Keratinocyte (primary cell): ENCODE results near the gene CCDC172. TPM values are rescaled to one million over a fixed set of nuclear protein-coding genes. Genes with fewer than 3 reads are reported as not detected.

ENCODE experiments used
- DNase-seq: peaks from one replicate; pipeline ENCODE4 v3.0.0-alpha.2; 2011; ENCODE audit warnings: low read depth, missing footprints, low spot score
- FAIRE-seq: peaks from 2 replicates; lab custom pipeline; 2011; peaks lifted over from hg19 to GRCh38; lab: Jason Lieb, UNC
- H2AFZ ChIP-seq: 2 replicates; pipeline ENCODE4 v1.6.0; 2012; ENCODE audit warnings: low read length, control low read depth, inconsistent platforms; ENCODE audit not compliant: control insufficient read depth
- H3K27ac ChIP-seq: 2 replicates; pipeline ENCODE4 v1.5.1; 2011; ENCODE audit warnings: low read length; ENCODE audit not compliant: control insufficient read depth, insufficient read depth
- H3K27me3 ChIP-seq: 3 replicates; pipeline ENCODE4 v1.6.0; 2011; ENCODE audit warnings: low read length; ENCODE audit not compliant: control insufficient read depth, insufficient read depth; ENCODE audit errors: extremely low read depth
- H3K36me3 ChIP-seq, 2 experiments: 2 replicates in 1 of 2; 3 replicates in 1 of 2; pipeline ENCODE4 v1.5.1; 2011; ENCODE audit warnings: low read length in 2 of 2, mild to moderate bottlenecking in 1 of 2; ENCODE audit not compliant: control insufficient read depth in 2 of 2, insufficient read depth in 2 of 2; ENCODE audit errors: extremely low read depth in 1 of 2
- H3K4me1 ChIP-seq: 3 replicates; pipeline ENCODE4 v1.5.1; 2011; ENCODE audit warnings: low read length; ENCODE audit not compliant: control insufficient read depth, insufficient read depth; ENCODE audit errors: extremely low read depth
- H3K4me2 ChIP-seq: 3 replicates; pipeline ENCODE4 v1.6.0; 2011; ENCODE audit warnings: low read depth, low read length; ENCODE audit not compliant: control insufficient read depth, insufficient read depth; ENCODE audit errors: extremely low read depth
- H3K4me3 ChIP-seq, 3 experiments: fragments of 200-600 bp in 1 of 3; sonication (generic) in 1 of 3; 2 replicates in 2 of 3; 3 replicates in 1 of 3; pipeline ENCODE4 v1.5.1; 2011 to 2016; ENCODE audit warnings: low read length in 3 of 3, mild to moderate bottlenecking in 3 of 3, control low read depth in 2 of 3, inconsistent platforms in 1 of 3, low read depth in 1 of 3, mixed read lengths in 1 of 3, mixed run types in 1 of 3, moderate library complexity in 1 of 3; ENCODE audit not compliant: control insufficient read depth in 2 of 3, insufficient read depth in 2 of 3; ENCODE audit errors: extremely low read depth in 1 of 3
- H3K79me2 ChIP-seq: 2 replicates; pipeline ENCODE4 v1.6.0; 2012; ENCODE audit warnings: low read length; ENCODE audit not compliant: control insufficient read depth, insufficient read depth
- H3K9ac ChIP-seq: 3 replicates; pipeline ENCODE4 v1.6.0; 2011; ENCODE audit warnings: low read length; ENCODE audit not compliant: control insufficient read depth, insufficient read depth; ENCODE audit errors: extremely low read depth
- H3K9me1 ChIP-seq: 3 replicates; pipeline ENCODE4 v1.6.0; 2011; ENCODE audit warnings: low read length; ENCODE audit not compliant: control insufficient read depth, insufficient read depth; ENCODE audit errors: extremely low read depth
- H3K9me3 ChIP-seq: 2 replicates; pipeline ENCODE4 v1.5.1; 2012; ENCODE audit warnings: low read depth, low read length; ENCODE audit not compliant: control insufficient read depth
- H4K20me1 ChIP-seq: 3 replicates; pipeline ENCODE4 v1.6.0; 2011; ENCODE audit warnings: low read length; ENCODE audit not compliant: control insufficient read depth, insufficient read depth; ENCODE audit errors: extremely low read depth
- CTCF ChIP-seq, 3 experiments: IDR thresholded peaks in 1 of 3; conservative IDR thresholded peaks in 1 of 3; optimal IDR thresholded peaks in 1 of 3; 2 replicates in 2 of 3; 3 replicates in 1 of 3; pipeline versions ENCODE3 to v1.5.1; 2011; ENCODE audit warnings: low read length in 3 of 3, mild to moderate bottlenecking in 3 of 3, moderate library complexity in 2 of 3, control low read depth in 1 of 3, inconsistent platforms in 1 of 3; ENCODE audit not compliant: insufficient read depth in 2 of 3; ENCODE audit errors: extremely low read depth in 1 of 3
- EZH2 ChIP-seq: IDR thresholded peaks from one replicate; pipeline ENCODE4 v1.6.1; 2012; ENCODE audit warnings: inconsistent platforms, mild to moderate bottlenecking, low read length, moderate library complexity
- dilution Hi-C: fragments of 300-500 bp; cut with MboI; formaldehyde crosslinking; loops from one replicate; pipeline ENCODE4 v1.7.0; 2020; ENCODE audit warnings: low sequenced_read_pairs; ENCODE audit not compliant: extremely low pct_ligation_motif_present
- polyA plus RNA-seq, 5 experiments: library from polyadenylated mRNA; depleted of rRNA in 3 of 5; stranded (reverse) in 3 of 5; stranded (forward) in 1 of 5; unstranded in 1 of 5; fragments of >200 nt; gene quantifications; 1 replicate in 1 of 5; 2 replicates in 3 of 5; 3 replicates in 1 of 5; pipeline versions ENCODE4 v1.2.1 to v1.2.3, GENCODE V29; 2011 to 2012; ENCODE audit warnings: missing spikeins in 2 of 5, low read depth in 1 of 5, low replicate concordance in 1 of 5

The CCDC172 gene
- polyA plus RNA-seq, 1 donor (not counting 4 experiments of a cell fraction or from before 2014, with no cell fraction given) = not detected

GRCh38 chr10:116286626-116287200, 37.5 kb upstream of the CCDC172 start:
- Histone ChIP-seq H3K27ac (no peak overlapping the region), H3K79me2 (no peaks in the 10 kb centered on the region), H3K9ac (no peak overlapping the region), H3K27me3 (no peaks in the 10 kb centered on the region), H4K20me1 (no peaks in the 10 kb centered on the region), H3K4me1 (no peaks in the 10 kb centered on the region), H2AFZ (no peak overlapping the region), H3K36me3 (no peaks in the 10 kb centered on the region), H3K9me1 (no peaks in the 10 kb centered on the region), H3K9me3 (no peaks in the 10 kb centered on the region), H3K4me2 (no peak overlapping the region), H3K4me3 (no peak overlapping the region)
- FAIRE-seq (no peak), DNase-seq (no peak)
- dilution Hi-C loops = no loop called here
- TF ChIP-seq EZH2 (no peak), CTCF (optimal IDR thresholded peaks at IDR 0.05 in 1 of 3, IDR thresholded peaks at IDR 0.05 in 1 of 3, conservative IDR thresholded peaks at IDR 0.05 in 1 of 3; ENCODE audit: extremely low read depth in 1 of 3, insufficient read depth in 2 of 3, low read length in 3 of 3) (no peak)

- Histone ChIP-seq H2AFZ (no peak overlapping the region), H4K20me1 (no peaks in the 10 kb centered on the region), H3K9ac (no peak overlapping the region), H3K27ac (no peak overlapping the region), H3K27me3 (no peaks in the 10 kb centered on the region), H3K9me1 (no peaks in the 10 kb centered on the region), H3K36me3 (no peaks in the 10 kb centered on the region), H3K4me2 (no peak overlapping the region), H3K4me3 (no peak overlapping the region), H3K79me2 (no peaks in the 10 kb centered on the region), H3K4me1 (no peaks in the 10 kb centered on the region), H3K9me3 (no peaks in the 10 kb centered on the region)
- dilution Hi-C loops = no loop called here
- TF ChIP-seq EZH2 = no peak
- peak in 2 of 3 experiments; percentile 62 to 63 for TF ChIP-seq CTCF (optimal IDR thresholded peaks at IDR 0.05 in 1 of 3, IDR thresholded peaks at IDR 0.05 in 1 of 3, conservative IDR thresholded peaks at IDR 0.05 in 1 of 3; ENCODE audit: extremely low read depth in 1 of 3, insufficient read depth in 2 of 3, low read length in 3 of 3)
- DNase-seq (no peak), FAIRE-seq (no peak)
These were observed 36.2 kb upstream of the CCDC172 start for GRCh38 chr10:116287906-116288501.
